T-cell (primary cell): ENCODE measurements around the gene UBL7. TPM values are rescaled to one million over a fixed set of nuclear protein-coding genes. Genes with fewer than 3 reads are reported as not detected.

Source experiments
- ATAC-seq, 4 experiments: fragments of 200-7000 bp in 3 of 4; fragments of 150-1000 bp in 1 of 4; cut with Tn5 transposase; replicated peaks in 1 of 4; 1 replicate in 3 of 4; 2 replicates in 1 of 4; pipeline ENCODE4 v1.10.0; 2021; ENCODE audit warnings: moderate library complexity in 3 of 4, mild to moderate bottlenecking in 2 of 4, moderate number of reproducible peaks in 1 of 4
- CTCF ChIA-PET, 2 donors: fragments of 300-600 bp; sonication (Branson Sonifier 250); formaldehyde crosslinking; loops; one replicate each; lab custom pipeline; 2022; ENCODE audit warnings: antibody characterized with exemption in 2 of 2; lab: Charles Lee
- POLR2A ChIA-PET, 2 donors: fragments of 300-600 bp; sonication (Branson Sonifier 250); formaldehyde crosslinking; loops; one replicate each; lab custom pipeline; 2022; ENCODE audit warnings: antibody characterized with exemption in 2 of 2; lab: Charles Lee
- DNase-seq, 35 experiments: peaks; one replicate each; pipeline versions ENCODE4 v3.0.0 to v3.0.0-alpha.2; 2013 to 2023
- H3K27ac ChIP-seq: one replicate; pipeline ENCODE4 v1.5.1; 2013; ENCODE audit warnings: low read length
- H3K27me3 ChIP-seq, 2 experiments: replicated peaks in 1 of 2; 1 replicate in 1 of 2; 2 replicates in 1 of 2; pipeline versions ENCODE4 v1.6.1 to v1.7.0; 2013; ENCODE audit warnings: low read length in 1 of 2, mixed read lengths in 1 of 2; ENCODE audit not compliant: control insufficient read depth in 2 of 2, insufficient read depth in 2 of 2; ENCODE audit errors: extremely low read depth in 1 of 2
- H3K36me3 ChIP-seq, 2 donors: 1 replicate in 1 of 2; 2 replicates in 1 of 2; pipeline versions ENCODE4 v1.6.1 to v1.7.0; 2013; ENCODE audit warnings: low read length in 1 of 2; ENCODE audit not compliant: control insufficient read depth in 2 of 2, insufficient read depth in 1 of 2; ENCODE audit errors: extremely low read depth in 1 of 2
- H3K4me1 ChIP-seq, 2 experiments: 1 replicate in 1 of 2; 2 replicates in 1 of 2; pipeline versions ENCODE4 v1.6.1 to v1.7.0; 2013; ENCODE audit warnings: low read length in 2 of 2, mixed read lengths in 1 of 2; ENCODE audit not compliant: insufficient read depth in 2 of 2, control insufficient read depth in 1 of 2; ENCODE audit errors: extremely low read depth in 1 of 2
- H3K4me3 ChIP-seq, 2 donors: 1 replicate in 1 of 2; 2 replicates in 1 of 2; pipeline versions ENCODE4 v1.5.1 to v1.7.0; 2013; ENCODE audit warnings: mild to moderate bottlenecking in 2 of 2, low read length in 1 of 2, moderate library complexity in 1 of 2; ENCODE audit not compliant: control insufficient read depth in 1 of 2; ENCODE audit errors: extremely low read depth in 1 of 2
- H3K9me3 ChIP-seq: 2 replicates; pipeline ENCODE4 v1.7.0; 2013
- H3K27ac Mint-ChIP-seq, 2 donors: one replicate each; pipeline ENCODE4 v1.8.0; 2020 to 2021; ENCODE audit warnings: mild to moderate bottlenecking in 2 of 2, mixed read lengths in 2 of 2
- H3K27me3 Mint-ChIP-seq, 2 donors: one replicate each; pipeline ENCODE4 v1.8.0; 2021 to 2022; ENCODE audit warnings: mixed read lengths in 2 of 2
- H3K36me3 Mint-ChIP-seq: one replicate; pipeline ENCODE4 v1.8.0; 2021; ENCODE audit warnings: mixed read lengths
- H3K4me1 Mint-ChIP-seq, 3 donors: one replicate each; pipeline ENCODE4 v1.8.0; 2020 to 2022; ENCODE audit warnings: mixed read lengths in 3 of 3, mild to moderate bottlenecking in 1 of 3
- H3K4me3 Mint-ChIP-seq, 3 donors: one replicate each; pipeline ENCODE4 v1.8.0; 2020 to 2022; ENCODE audit warnings: mild to moderate bottlenecking in 3 of 3, mixed read lengths in 3 of 3, moderate library complexity in 3 of 3
- H3K9me3 Mint-ChIP-seq, 3 donors: one replicate each; pipeline ENCODE4 v1.8.0; 2020 to 2022; ENCODE audit warnings: mixed read lengths in 3 of 3
- whole genome bisulfite sequencing: methylation state at CpG from one replicate; pipeline ENCODE4 v1.1.5; 2013; ENCODE audit warnings: missing lambda C conversion rate; ENCODE audit not compliant: insufficient coverage; 5-methylcytosine and 5-hydroxymethylcytosine counted together
- total RNA-seq, 35 experiments: library from RNA in 6 of 35; stranded (reverse) in 6 of 35; fragments of 120-200 nt in 1 of 35; gene quantifications; one replicate each; pipeline versions ENCODE4 v1.2.1 to v1.2.4 and lab custom pipeline; 2013 to 2026

Gene UBL7
- total RNA-seq, 5 donors from 2014 or later (not counting 1 experiment from before 2014, with no cell fraction given): 26.1 to 59.9 (median 55.3) TPM

DNA sequence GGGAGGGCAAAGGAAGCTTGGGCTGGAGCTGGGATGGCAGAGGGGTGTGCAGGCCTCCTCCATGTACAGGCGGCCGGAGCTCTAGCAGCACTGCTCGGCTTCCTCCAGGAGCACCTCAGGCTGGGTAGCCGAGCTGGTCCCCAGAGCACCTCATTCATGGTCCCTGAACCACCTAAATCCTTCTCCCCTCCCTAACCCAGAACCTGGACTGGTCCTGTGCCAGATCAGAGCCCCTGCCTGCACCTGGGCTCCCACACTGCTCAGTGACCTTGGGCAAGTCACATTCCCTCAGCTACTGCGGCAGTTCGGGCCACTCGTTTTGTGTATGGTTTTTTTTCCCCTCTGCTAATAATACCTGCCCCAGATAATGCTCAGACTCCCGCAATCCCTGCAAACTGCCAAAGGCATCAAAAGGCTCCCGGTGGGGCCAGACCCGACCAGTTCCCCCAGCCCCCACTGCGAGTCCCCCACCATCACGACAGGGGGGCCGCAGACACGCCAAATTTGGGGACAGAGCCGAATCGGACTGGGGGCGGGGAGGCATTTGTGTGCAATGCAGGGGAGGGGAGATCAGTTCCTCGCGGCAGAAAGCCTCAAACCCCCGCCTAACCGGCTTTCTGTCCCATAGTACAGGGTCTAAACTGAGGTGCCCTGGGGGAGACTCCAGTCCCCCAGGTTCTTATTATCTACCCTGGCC is 28.5 kb downstream of the UBL7 start:
- 30% methylated on average over 4 of the region's 21 CpGs for WGBS
- Histone ChIP-seq H3K27ac (no peak overlapping the region), H3K27me3 (peaks cover 0 to 13% of the 10 kb centered on the region in 2 experiments), H3K4me1 (peaks cover 3 to 50% of the 10 kb centered on the region in 2 experiments), H3K4me3 (peak overlapping the region; percentile 35 to 49), H3K9me3 (no peaks in the 10 kb centered on the region), H3K36me3 (no peaks in the 10 kb centered on the region)
- ATAC-seq (no peak), DNase-seq (no peak)
- CTCF ChIA-PET: interaction anchor here in 1 of 2 donors (1.0 kb wide), 1 partner anchor 9 kb away, joined by 6 read pairs; no protein-coding TSS in a partner anchor
- Mint-ChIP-seq H3K9me3 (no peaks in the 10 kb centered on the region), H3K27ac (peak overlapping the region in 1 of 2 donors; percentile 69), H3K4me1 (peaks cover 23 to 44% (median 26%) of the 10 kb centered on the region in 3 donors), H3K36me3 (no peaks in the 10 kb centered on the region), H3K27me3 (peaks cover 0 to 3% of the 10 kb centered on the region in 2 donors), H3K4me3 (peak overlapping the region; percentile 62 to 68 (median 65))
- POLR2A ChIA-PET: no interaction called here

DNA sequence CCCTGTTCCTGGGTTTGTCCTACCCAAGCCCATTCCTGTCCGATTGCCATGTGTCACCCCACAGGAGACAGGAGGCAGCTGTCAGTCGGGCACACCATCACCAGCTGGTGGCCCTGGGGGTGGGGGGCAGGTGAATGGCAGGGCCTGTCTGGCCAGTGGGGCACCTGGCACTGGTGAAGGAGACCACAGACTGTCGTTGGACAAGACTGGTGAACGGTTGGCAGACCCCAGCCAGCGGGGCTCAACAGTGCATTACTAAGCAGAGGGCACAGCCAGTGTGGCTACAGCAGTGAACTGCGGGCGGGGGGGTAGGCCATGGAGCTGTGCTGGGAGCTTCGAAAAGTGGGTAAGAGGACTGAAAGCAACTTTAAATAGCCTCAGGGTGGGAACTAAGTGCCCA is 29.3 kb downstream of the UBL7 start:
- Mint-ChIP-seq H3K9me3 (no peaks in the 10 kb centered on the region), H3K4me1 (peaks cover 23 to 46% (median 30%) of the 10 kb centered on the region in 3 donors), H3K36me3 (no peaks in the 10 kb centered on the region), H3K27me3 (peaks cover 0 to 3% of the 10 kb centered on the region in 2 donors), H3K4me3 (peak overlapping the region; percentile 28 to 62 (median 46)), H3K27ac (peak overlapping the region in 1 of 2 donors; percentile 66)
- 80% methylated on average over 7 of the region's 8 CpGs for WGBS
- peak in 3 of 35 experiments; percentile 2 to 12 (median 7) for DNase-seq
- no peaks in the 10 kb centered on the region for H3K36me3 ChIP-seq
- peaks cover 0 to 13% of the 10 kb centered on the region in 2 experiments for H3K27me3 ChIP-seq
- no peak for ATAC-seq
- CTCF ChIA-PET: interaction anchor here (0.6 to 1.0 kb wide), 4 partner anchors 10 to 56 kb away, joined by 4 to 6 read pairs (median 6); no protein-coding TSS in a partner anchor
- no peak overlapping the region for H3K4me3 ChIP-seq
- H3K27ac ChIP-seq: no peak overlapping the region
- POLR2A ChIA-PET: interaction anchor here in 1 of 2 donors (0.6 kb wide), 1 partner anchor 46 kb away, joined by 6 read pairs; no protein-coding TSS in a partner anchor
- H3K4me1 ChIP-seq: peaks cover 3 to 50% of the 10 kb centered on the region in 2 experiments
- no peaks in the 10 kb centered on the region for H3K9me3 ChIP-seq

DNA sequence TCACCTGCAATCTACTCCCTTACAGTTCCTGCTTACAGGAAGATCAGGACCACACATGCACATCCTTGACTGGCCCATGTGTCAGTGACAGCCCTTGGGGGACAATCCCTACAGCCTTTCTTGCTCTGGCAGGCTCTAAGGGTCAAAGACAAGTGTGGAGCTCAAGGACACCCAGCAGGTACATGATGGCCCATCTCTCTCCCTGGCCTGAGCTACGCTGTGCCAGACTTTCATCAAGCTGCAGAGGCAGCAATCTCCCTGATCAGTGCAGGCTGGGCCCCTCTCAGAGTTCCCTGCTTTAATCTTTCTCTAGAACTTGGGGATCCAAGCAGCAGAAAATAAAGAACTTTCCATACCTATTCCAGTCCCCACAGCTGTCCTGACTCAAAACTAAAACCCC is 29.8 kb downstream of the UBL7 start:
- no peak for DNase-seq
- H3K27ac Mint-ChIP-seq: peak overlapping the region in 1 of 2 donors; percentile 16
- peaks cover 23 to 49% (median 30%) of the 10 kb centered on the region in 3 donors for H3K4me1 Mint-ChIP-seq
- Histone ChIP-seq H3K4me1 (peaks cover 3 to 50% of the 10 kb centered on the region in 2 experiments), H3K27ac (no peak overlapping the region), H3K4me3 (no peak overlapping the region), H3K9me3 (no peaks in the 10 kb centered on the region), H3K27me3 (peaks cover 0 to 13% of the 10 kb centered on the region in 2 experiments), H3K36me3 (no peaks in the 10 kb centered on the region)
- ChIA-PET POLR2A (no interaction called here), CTCF (interaction anchor here in 1 of 2 donors (0.8 to 1.0 kb wide), 2 partner anchors 11 to 56 kb away, joined by 4 to 6 read pairs; no protein-coding TSS in a partner anchor)
- no peaks in the 10 kb centered on the region for H3K9me3 Mint-ChIP-seq
- no peak for ATAC-seq
- 100% methylated on average over 1 of the region's 1 CpG for WGBS
- peak overlapping the region in 2 of 3 donors; percentile 28 to 46 for H3K4me3 Mint-ChIP-seq
- no peaks in the 10 kb centered on the region for H3K36me3 Mint-ChIP-seq
- peaks cover 0 to 3% of the 10 kb centered on the region in 2 donors for H3K27me3 Mint-ChIP-seq

DNA sequence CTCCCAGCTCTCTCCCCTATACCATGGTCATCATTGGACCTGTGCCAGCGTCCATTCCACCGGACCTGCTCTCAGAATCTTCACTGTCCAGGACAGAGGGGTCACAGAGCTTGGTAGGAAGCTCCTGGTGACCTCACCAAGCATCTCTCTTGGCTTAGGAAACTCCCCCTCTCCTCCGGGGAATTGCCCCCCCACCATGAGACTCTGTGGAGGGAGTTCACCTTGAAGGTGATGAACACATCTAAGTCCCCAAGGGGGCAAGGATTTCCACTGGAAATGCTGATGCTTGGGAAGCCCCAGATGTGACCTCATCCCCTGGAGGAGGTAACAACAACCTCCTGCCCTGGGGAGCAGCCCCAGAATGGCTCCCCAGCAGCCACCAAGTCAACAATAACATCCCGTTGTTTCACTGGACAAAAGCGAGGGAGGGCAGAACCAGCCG is 30.4 kb downstream of the UBL7 start:
- H3K27me3 Mint-ChIP-seq: peaks cover 0 to 3% of the 10 kb centered on the region in 2 donors
- no peak overlapping the region for H3K27ac Mint-ChIP-seq
- ATAC-seq: no peak
- H3K4me1 Mint-ChIP-seq: peaks cover 26 to 48% (median 34%) of the 10 kb centered on the region in 3 donors
- no peaks in the 10 kb centered on the region for H3K9me3 Mint-ChIP-seq
- ChIA-PET CTCF (interaction anchor here in 1 of 2 donors (0.6 kb wide), 1 partner anchor 52 kb away, joined by 3 read pairs; no protein-coding TSS in a partner anchor), POLR2A (no interaction called here)
- no peak overlapping the region for H3K4me3 Mint-ChIP-seq
- H3K27ac ChIP-seq: no peak overlapping the region
- no peak overlapping the region for H3K4me3 ChIP-seq
- no peaks in the 10 kb centered on the region for H3K9me3 ChIP-seq
- no CpG with 5 or more reads among the region's 6 CpGs for WGBS
- H3K36me3 Mint-ChIP-seq: no peaks in the 10 kb centered on the region
- peaks cover 0 to 13% of the 10 kb centered on the region in 2 experiments for H3K27me3 ChIP-seq
- H3K4me1 ChIP-seq: peaks cover 3 to 50% of the 10 kb centered on the region in 2 experiments
- DNase-seq: no peak
- H3K36me3 ChIP-seq: no peaks in the 10 kb centered on the region

DNA sequence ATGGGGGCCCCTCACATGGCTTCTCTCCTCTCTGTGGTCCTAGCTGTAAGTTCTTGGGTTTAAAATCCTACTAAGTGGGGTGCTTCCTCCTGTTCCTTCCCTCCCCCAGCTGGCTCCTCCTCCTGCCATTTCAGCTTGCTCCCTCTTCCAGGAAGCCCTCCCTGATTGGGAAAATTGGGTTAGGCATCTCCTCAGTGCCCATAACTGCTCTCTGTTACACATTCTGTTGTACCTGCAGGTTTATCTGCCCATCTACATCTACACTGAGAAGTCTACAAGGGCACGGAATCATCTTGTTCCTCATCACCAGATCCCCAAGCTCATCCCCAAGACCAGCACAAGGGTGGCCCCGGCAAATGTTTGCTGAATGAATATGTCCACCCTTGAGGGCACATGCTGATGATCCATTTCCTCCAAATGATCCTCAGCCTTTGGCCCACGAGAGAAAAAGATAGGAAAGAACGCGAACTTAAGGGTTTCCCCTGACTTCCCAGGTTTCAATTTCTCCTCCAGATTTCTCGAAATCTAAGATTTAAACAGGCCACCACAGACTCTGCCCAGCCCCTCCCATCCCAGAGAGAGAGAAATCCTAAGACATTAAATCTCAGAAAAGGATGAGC is 31.1 kb downstream of the UBL7 start:
- no peaks in the 10 kb centered on the region for H3K9me3 Mint-ChIP-seq
- H3K4me1 Mint-ChIP-seq: peaks cover 26 to 45% (median 34%) of the 10 kb centered on the region in 3 donors
- 86% methylated on average over 4 of the region's 6 CpGs for WGBS
- H3K4me3 Mint-ChIP-seq: no peak overlapping the region
- H3K4me3 ChIP-seq: no peak overlapping the region
- H3K27ac Mint-ChIP-seq: peak overlapping the region in 1 of 2 donors; percentile 52
- ChIA-PET POLR2A (no interaction called here), CTCF (interaction anchor here in 1 of 2 donors (0.6 kb wide), 1 partner anchor 52 kb away, joined by 3 read pairs; no protein-coding TSS in a partner anchor)
- no peaks in the 10 kb centered on the region for H3K36me3 ChIP-seq
- H3K4me1 ChIP-seq: peaks cover 3 to 46% of the 10 kb centered on the region in 2 experiments
- no peak for ATAC-seq
- H3K9me3 ChIP-seq: no peaks in the 10 kb centered on the region
- no peak overlapping the region for H3K27ac ChIP-seq
- H3K27me3 ChIP-seq: peaks cover 0 to 13% of the 10 kb centered on the region in 2 experiments
- no peaks in the 10 kb centered on the region for H3K36me3 Mint-ChIP-seq
- no peak for DNase-seq
- H3K27me3 Mint-ChIP-seq: peaks cover 0 to 3% of the 10 kb centered on the region in 2 donors
